HEK293T (cell line): ENCODE measurements around the gene RBMS1.

Experiments used
- ARNT ChIP-seq: fragments of 450-650 bp; IDR thresholded peaks from 2 replicates; pipeline ENCODE4 v1.6.1; 2017; ENCODE audit warnings: mild to moderate bottlenecking
- BHLHE40 ChIP-seq: fragments of 450-650 bp; IDR thresholded peaks from 2 replicates; pipeline ENCODE4 v1.6.1; 2016; ENCODE audit warnings: mild to moderate bottlenecking, moderate library complexity, borderline replicate concordance
- CTBP1 ChIP-seq: fragments of 450-650 bp; IDR thresholded peaks from 2 replicates; pipeline ENCODE4 v1.6.1; 2016; ENCODE audit warnings: borderline replicate concordance
- ELF4 ChIP-seq: fragments of 450-650 bp; IDR thresholded peaks from 2 replicates; pipeline ENCODE4 v1.6.1; 2017; ENCODE audit warnings: antibody characterized with exemption
- FOXK2 ChIP-seq: fragments of 450-650 bp; IDR thresholded peaks from 2 replicates; pipeline ENCODE4 v1.6.1; 2016; ENCODE audit warnings: mild to moderate bottlenecking
- FOXM1 ChIP-seq: fragments of 450-650 bp; IDR thresholded peaks from 2 replicates; pipeline ENCODE4 v1.6.1; 2017; ENCODE audit warnings: mild to moderate bottlenecking, borderline replicate concordance
- L3MBTL2 ChIP-seq: fragments of 450-650 bp; conservative IDR thresholded peaks from 2 replicates; pipeline ENCODE4 v1.6.1; 2016; ENCODE audit warnings: mild to moderate bottlenecking
- SP1 ChIP-seq: fragments of 450-650 bp; IDR thresholded peaks from 2 replicates; pipeline ENCODE4 v1.6.1; 2017
- TARDBP ChIP-seq: fragments of 450-650 bp; IDR thresholded peaks from 2 replicates; pipeline ENCODE4 v1.6.1; 2016
- TF ChIP-seq, protein P1 (sequence below): fragments of 450-650 bp; IDR thresholded peaks from 2 replicates; pipeline ENCODE4 v1.6.1; 2016

GRCh38 chr2:160337728-160338127, 155.9 kb downstream of the RBMS1 start:
- TF ChIP-seq FOXM1, result no peak
- no peak for TF ChIP-seq ARNT
- TF ChIP-seq BHLHE40, result no peak
- no peak for TF ChIP-seq SP1
- no peak for TF ChIP-seq TARDBP
- TF ChIP-seq L3MBTL2, result no peak
- TF ChIP-seq, protein P1, sequence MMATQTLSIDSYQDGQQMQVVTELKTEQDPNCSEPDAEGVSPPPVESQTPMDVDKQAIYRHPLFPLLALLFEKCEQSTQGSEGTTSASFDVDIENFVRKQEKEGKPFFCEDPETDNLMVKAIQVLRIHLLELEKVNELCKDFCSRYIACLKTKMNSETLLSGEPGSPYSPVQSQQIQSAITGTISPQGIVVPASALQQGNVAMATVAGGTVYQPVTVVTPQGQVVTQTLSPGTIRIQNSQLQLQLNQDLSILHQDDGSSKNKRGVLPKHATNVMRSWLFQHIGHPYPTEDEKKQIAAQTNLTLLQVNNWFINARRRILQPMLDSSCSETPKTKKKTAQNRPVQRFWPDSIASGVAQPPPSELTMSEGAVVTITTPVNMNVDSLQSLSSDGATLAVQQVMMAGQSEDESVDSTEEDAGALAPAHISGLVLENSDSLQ, result no peak
- no peak for TF ChIP-seq CTBP1
- no peak for TF ChIP-seq FOXK2
- TF ChIP-seq ELF4, result no peak
